K562 (cell line): ENCODE measurements around the gene CALD1.

ENCODE experiments used
- EP300 ChIP-seq: IDR thresholded peaks from 2 replicates; pipeline ENCODE4 v1.6.1; 2012; ENCODE audit warnings: low read length, improper control_type of control experiment
- FOXJ2 ChIP-seq: fragments of 200-800 bp; sonication (Bioruptor generic); IDR thresholded peaks from 2 replicates; pipeline ENCODE4 v1.6.1; 2016; ENCODE audit warnings: missing genetic modification characterization, missing compliant biosample characterization
- GTF2F1 ChIP-seq: IDR thresholded peaks from 2 replicates; pipeline ENCODE4 v1.6.1; 2011; ENCODE audit warnings: low read depth, low read length, improper control_type of control experiment
- MAZ ChIP-seq, 2 experiments: fragments of 450-650 bp in 1 of 2; sonication (generic) in 1 of 2; formaldehyde crosslinking; IDR thresholded peaks in 1 of 2; conservative IDR thresholded peaks in 1 of 2; 2 replicates each; pipeline versions ENCODE4 v1.4.0 to v1.5.0; 2020; ENCODE audit warnings: mild to moderate bottlenecking in 1 of 2, missing genetic modification reagents in 1 of 2
- PHF20 ChIP-seq: fragments of 450-650 bp; IDR thresholded peaks from 2 replicates; pipeline ENCODE4 v1.6.1; 2018; ENCODE audit not compliant: partially characterized antibody
- RAD21 ChIP-seq, 2 experiments: fragments of 250-450 bp in 1 of 2; fragments of 450-650 bp in 1 of 2; sonication (Bioruptor Pico) in 1 of 2; formaldehyde crosslinking in 1 of 2; IDR thresholded peaks in 1 of 2; conservative IDR thresholded peaks in 1 of 2; 2 replicates each; pipeline versions ENCODE4 v1.4.0 to v1.8.0; 2020 to 2022; ENCODE audit warnings: mild to moderate bottlenecking in 2 of 2, moderate library complexity in 1 of 2
- SP2 ChIP-seq: IDR thresholded peaks from 2 replicates; pipeline ENCODE4 v1.6.1; 2011; ENCODE audit warnings: mild to moderate bottlenecking, low read depth, low read length, moderate library complexity; ENCODE audit not compliant: poor library complexity, severe bottlenecking; ENCODE audit errors: extremely low read depth
- ZFX ChIP-seq: sonication (generic); formaldehyde crosslinking; IDR thresholded peaks from 2 replicates; pipeline ENCODE4 v1.8.0; 2022; ENCODE audit warnings: mild to moderate bottlenecking, missing genetic modification reagents, moderate library complexity
- ZZZ3 ChIP-seq: fragments of 450-650 bp; IDR thresholded peaks from 2 replicates; pipeline ENCODE4 v1.6.1; 2016; ENCODE audit warnings: antibody characterized with exemption, mild to moderate bottlenecking, moderate library complexity
- TF ChIP-seq, protein P1 (sequence below), 2 experiments: fragments of 450-650 bp; formaldehyde crosslinking in 1 of 2; IDR thresholded peaks; 2 replicates each; pipeline versions ENCODE4 v1.4.0 to v1.6.1; 2014 to 2020; ENCODE audit warnings: mild to moderate bottlenecking in 2 of 2, borderline replicate concordance in 1 of 2, low read depth in 1 of 2
- TF ChIP-seq, protein P2 (sequence below), 3 experiments: IDR thresholded peaks in 2 of 3; conservative IDR thresholded peaks in 1 of 3; 2 replicates each; pipeline ENCODE4 v1.5.1; 2011 to 2012; ENCODE audit warnings: low read length in 3 of 3, mild to moderate bottlenecking in 3 of 3, control low read depth in 2 of 3, improper control_type of control experiment in 1 of 3, inconsistent platforms in 1 of 3, low read depth in 1 of 3, mixed read lengths in 1 of 3, moderate library complexity in 1 of 3; ENCODE audit not compliant: insufficient read depth in 2 of 3

DNA sequence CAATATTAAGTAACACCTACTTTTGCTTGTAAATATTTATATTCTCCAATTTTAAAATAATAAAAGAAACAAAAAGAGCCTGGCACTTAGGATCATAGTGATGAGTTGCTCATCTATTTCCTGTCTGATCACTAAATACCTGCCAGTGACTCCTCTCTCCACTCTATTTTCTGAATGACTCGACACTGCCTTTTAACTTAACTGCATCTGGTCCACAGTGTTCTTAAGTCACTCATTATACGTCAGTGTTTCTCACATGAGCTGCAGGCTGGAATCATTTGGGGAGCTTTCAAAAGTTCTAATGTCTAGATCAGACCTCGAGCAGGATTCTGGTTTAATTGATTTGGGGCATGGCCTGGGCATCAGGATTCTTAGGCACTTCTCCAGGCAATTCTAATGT lies 128.9 kb downstream of the CALD1 start:
- no peak for TF ChIP-seq ZZZ3
- TF ChIP-seq MAZ (CRISPR knock-in tag; conservative IDR thresholded peaks at IDR 0.05 in 1 of 2, IDR thresholded peaks at IDR 0.05 in 1 of 2) = no peak
- no peak for TF ChIP-seq GTF2F1
- TF ChIP-seq, protein P1, sequence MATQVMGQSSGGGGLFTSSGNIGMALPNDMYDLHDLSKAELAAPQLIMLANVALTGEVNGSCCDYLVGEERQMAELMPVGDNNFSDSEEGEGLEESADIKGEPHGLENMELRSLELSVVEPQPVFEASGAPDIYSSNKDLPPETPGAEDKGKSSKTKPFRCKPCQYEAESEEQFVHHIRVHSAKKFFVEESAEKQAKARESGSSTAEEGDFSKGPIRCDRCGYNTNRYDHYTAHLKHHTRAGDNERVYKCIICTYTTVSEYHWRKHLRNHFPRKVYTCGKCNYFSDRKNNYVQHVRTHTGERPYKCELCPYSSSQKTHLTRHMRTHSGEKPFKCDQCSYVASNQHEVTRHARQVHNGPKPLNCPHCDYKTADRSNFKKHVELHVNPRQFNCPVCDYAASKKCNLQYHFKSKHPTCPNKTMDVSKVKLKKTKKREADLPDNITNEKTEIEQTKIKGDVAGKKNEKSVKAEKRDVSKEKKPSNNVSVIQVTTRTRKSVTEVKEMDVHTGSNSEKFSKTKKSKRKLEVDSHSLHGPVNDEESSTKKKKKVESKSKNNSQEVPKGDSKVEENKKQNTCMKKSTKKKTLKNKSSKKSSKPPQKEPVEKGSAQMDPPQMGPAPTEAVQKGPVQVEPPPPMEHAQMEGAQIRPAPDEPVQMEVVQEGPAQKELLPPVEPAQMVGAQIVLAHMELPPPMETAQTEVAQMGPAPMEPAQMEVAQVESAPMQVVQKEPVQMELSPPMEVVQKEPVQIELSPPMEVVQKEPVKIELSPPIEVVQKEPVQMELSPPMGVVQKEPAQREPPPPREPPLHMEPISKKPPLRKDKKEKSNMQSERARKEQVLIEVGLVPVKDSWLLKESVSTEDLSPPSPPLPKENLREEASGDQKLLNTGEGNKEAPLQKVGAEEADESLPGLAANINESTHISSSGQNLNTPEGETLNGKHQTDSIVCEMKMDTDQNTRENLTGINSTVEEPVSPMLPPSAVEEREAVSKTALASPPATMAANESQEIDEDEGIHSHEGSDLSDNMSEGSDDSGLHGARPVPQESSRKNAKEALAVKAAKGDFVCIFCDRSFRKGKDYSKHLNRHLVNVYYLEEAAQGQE (IDR thresholded peaks at IDR 0.05; ENCODE audit: borderline replicate concordance) = no peak
- TF ChIP-seq, protein P1 (CRISPR knock-in tag; IDR thresholded peaks at IDR 0.05; ENCODE audit: low read depth) = no peak
- TF ChIP-seq, protein P2, sequence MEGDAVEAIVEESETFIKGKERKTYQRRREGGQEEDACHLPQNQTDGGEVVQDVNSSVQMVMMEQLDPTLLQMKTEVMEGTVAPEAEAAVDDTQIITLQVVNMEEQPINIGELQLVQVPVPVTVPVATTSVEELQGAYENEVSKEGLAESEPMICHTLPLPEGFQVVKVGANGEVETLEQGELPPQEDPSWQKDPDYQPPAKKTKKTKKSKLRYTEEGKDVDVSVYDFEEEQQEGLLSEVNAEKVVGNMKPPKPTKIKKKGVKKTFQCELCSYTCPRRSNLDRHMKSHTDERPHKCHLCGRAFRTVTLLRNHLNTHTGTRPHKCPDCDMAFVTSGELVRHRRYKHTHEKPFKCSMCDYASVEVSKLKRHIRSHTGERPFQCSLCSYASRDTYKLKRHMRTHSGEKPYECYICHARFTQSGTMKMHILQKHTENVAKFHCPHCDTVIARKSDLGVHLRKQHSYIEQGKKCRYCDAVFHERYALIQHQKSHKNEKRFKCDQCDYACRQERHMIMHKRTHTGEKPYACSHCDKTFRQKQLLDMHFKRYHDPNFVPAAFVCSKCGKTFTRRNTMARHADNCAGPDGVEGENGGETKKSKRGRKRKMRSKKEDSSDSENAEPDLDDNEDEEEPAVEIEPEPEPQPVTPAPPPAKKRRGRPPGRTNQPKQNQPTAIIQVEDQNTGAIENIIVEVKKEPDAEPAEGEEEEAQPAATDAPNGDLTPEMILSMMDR (IDR thresholded peaks at IDR 0.05 in 2 of 3, conservative IDR thresholded peaks at IDR 0.05 in 1 of 3; ENCODE audit: insufficient read depth in 2 of 3, low read depth in 1 of 3, low read length in 3 of 3) = no peak
- TF ChIP-seq RAD21 (CRISPR knock-in tag; conservative IDR thresholded peaks at IDR 0.05 in 1 of 2, IDR thresholded peaks at IDR 0.05 in 1 of 2) = no peak
- no peak for TF ChIP-seq SP2
- no peak for TF ChIP-seq ZFX (CRISPR knock-in tag)
- TF ChIP-seq PHF20 = no peak
- no peak for TF ChIP-seq FOXJ2 (tag)
- TF ChIP-seq EP300 = no peak
